ENCODE data around the gene RESF1.

RESF1 gene

DNA sequence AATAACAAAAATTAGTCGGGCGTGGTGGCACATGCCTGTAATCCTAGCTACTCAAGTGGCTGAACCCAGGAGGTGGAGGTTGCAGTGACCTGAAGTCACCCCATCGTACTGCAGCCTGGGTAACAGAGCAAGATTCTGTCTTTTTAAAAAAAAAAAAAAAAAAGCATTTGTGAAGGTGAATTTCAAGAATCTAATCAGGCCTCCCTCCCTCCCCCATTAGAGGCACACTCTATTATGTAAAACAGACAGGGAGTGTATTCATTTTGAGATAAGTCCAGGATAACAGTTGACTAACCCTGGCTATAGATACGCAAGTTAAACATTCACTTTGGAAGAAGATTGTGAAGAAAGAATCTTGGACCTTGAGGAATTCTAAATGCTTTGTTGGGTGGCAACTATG is 2.9 kb downstream of the RESF1 start:
- Histone ChIP-seq H3K4me3 (ENCODE audit: low read depth, low read length) (peak overlapping the region; percentile 4), H3K27me3 (ENCODE audit: control insufficient read depth, insufficient read depth, low read length) (no peaks in the 10 kb centered on the region), H3K9ac (ENCODE audit: low read depth, low read length) (no peak overlapping the region), H3K9me3 (ENCODE audit: control insufficient read depth, insufficient read depth, low read length) (no peaks in the 10 kb centered on the region), H3K36me3 (ENCODE audit: control insufficient read depth, insufficient read depth, low read length) (peaks cover 3% of the 10 kb centered on the region), H3K4me1 (ENCODE audit: control insufficient read depth, insufficient read depth, low read length) (peaks cover 23% of the 10 kb centered on the region)

GRCh38 chr12:31964280-31964679 is 5.1 kb downstream of the RESF1 start:
- Histone ChIP-seq H3K36me3 (ENCODE audit: control insufficient read depth, insufficient read depth, low read length) (peaks cover 3% of the 10 kb centered on the region), H3K9ac (ENCODE audit: low read depth, low read length) (no peak overlapping the region)

DNA sequence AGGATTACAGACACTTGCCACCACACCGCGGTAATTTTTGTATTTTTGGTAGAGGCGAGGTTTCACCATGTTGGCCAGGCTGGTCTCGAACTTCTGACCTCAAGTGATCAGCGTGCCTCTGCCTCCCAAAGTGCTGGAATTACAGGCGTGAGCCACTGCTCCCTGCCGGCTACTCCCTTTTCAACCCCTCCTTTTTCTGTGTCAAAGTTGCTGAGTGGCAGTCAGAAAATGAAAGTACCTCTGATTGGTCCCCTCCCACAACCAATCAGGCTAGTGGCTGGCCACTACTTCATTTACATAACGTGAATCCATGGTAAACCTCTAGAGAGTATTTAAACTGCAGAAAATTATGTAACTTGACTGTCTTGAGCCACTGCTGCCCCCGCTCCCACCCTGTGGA is 5.9 kb downstream of the RESF1 start:
- no peaks in the 10 kb centered on the region for H3K9me3 ChIP-seq (ENCODE audit: control insufficient read depth, insufficient read depth, low read length)
- no peak overlapping the region for H3K9ac ChIP-seq (ENCODE audit: low read depth, low read length)
- peaks cover 3% of the 10 kb centered on the region for H3K36me3 ChIP-seq (ENCODE audit: control insufficient read depth, insufficient read depth, low read length)
- H3K4me1 ChIP-seq (ENCODE audit: control insufficient read depth, insufficient read depth, low read length) = peaks cover 20% of the 10 kb centered on the region
- no peak overlapping the region for H3K4me3 ChIP-seq (ENCODE audit: low read depth, low read length)
- no peaks in the 10 kb centered on the region for H3K27me3 ChIP-seq (ENCODE audit: control insufficient read depth, insufficient read depth, low read length)

More at GRCh38 chr12:31964280-31964679, 5.1 kb downstream of the RESF1 start:
- H3K27me3 ChIP-seq (ENCODE audit: control insufficient read depth, insufficient read depth, low read length) = no peaks in the 10 kb centered on the region
- H3K4me3 ChIP-seq (ENCODE audit: low read depth, low read length) = peak overlapping the region; percentile 10
- peaks cover 20% of the 10 kb centered on the region for H3K4me1 ChIP-seq (ENCODE audit: control insufficient read depth, insufficient read depth, low read length)
- H3K9me3 ChIP-seq (ENCODE audit: control insufficient read depth, insufficient read depth, low read length) = no peaks in the 10 kb centered on the region

GRCh38 chr12:31966558-31967205 is 7.5 kb downstream of the RESF1 start:
- H3K4me3 ChIP-seq (ENCODE audit: low read depth, low read length) = peak overlapping the region; percentile 4
- no peak overlapping the region for H3K9ac ChIP-seq (ENCODE audit: low read depth, low read length)
- peaks cover 19% of the 10 kb centered on the region for H3K4me1 ChIP-seq (ENCODE audit: control insufficient read depth, insufficient read depth, low read length)
- H3K9me3 ChIP-seq (ENCODE audit: control insufficient read depth, insufficient read depth, low read length) = no peaks in the 10 kb centered on the region
- H3K36me3 ChIP-seq (ENCODE audit: control insufficient read depth, insufficient read depth, low read length) = peaks cover 5% of the 10 kb centered on the region
- no peaks in the 10 kb centered on the region for H3K27me3 ChIP-seq (ENCODE audit: control insufficient read depth, insufficient read depth, low read length)

DNA sequence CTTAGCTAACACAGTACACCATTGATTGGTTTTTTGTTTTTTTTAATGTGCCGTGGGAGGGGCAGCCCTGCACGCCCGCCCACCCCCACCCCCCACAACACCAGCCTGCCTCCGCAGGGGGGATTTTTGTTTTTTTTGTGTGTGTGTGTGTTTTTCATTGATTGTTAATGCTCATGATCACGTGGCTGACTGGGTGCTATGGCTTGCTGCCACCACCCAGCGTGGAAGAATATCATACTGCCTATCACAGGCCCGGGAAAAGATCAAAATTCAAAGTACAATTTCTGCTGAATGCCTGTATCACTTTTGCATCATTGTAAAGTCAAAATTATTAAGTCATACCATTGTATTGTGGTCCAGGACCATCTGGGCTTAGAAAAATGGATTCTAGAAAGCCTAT is 8.3 kb downstream of the RESF1 start:
- peaks cover 10% of the 10 kb centered on the region for H3K36me3 ChIP-seq (ENCODE audit: control insufficient read depth, insufficient read depth, low read length)
- H3K27me3 ChIP-seq (ENCODE audit: control insufficient read depth, insufficient read depth, low read length) = no peaks in the 10 kb centered on the region
- no peak overlapping the region for H3K4me3 ChIP-seq (ENCODE audit: low read depth, low read length)
- peaks cover 13% of the 10 kb centered on the region for H3K4me1 ChIP-seq (ENCODE audit: control insufficient read depth, insufficient read depth, low read length)
- no peak overlapping the region for H3K9ac ChIP-seq (ENCODE audit: low read depth, low read length)
- H3K9me3 ChIP-seq (ENCODE audit: control insufficient read depth, insufficient read depth, low read length) = no peaks in the 10 kb centered on the region

DNA sequence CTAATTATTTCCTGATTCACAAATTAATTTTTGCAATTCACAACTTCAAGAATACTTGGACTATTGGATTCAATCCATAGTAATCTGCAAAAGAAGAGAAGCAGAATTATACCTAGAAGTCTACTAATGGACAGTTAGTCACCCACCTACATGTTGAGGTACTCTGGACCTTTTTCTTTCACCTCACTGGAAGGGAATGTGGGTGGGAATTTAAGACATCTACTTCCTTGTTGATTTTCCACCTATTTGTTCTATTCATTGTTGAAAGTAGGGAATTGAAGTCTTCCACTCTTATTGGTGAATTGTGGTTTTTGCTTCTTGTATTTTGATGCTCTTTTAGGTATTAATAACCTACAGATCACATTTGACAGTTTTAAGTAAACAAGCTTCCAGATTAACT is 11.0 kb downstream of the RESF1 start:
- Histone ChIP-seq H3K27me3 (ENCODE audit: control insufficient read depth, insufficient read depth, low read length) (no peaks in the 10 kb centered on the region), H3K9ac (ENCODE audit: low read depth, low read length) (no peak overlapping the region), H3K4me3 (ENCODE audit: low read depth, low read length) (no peak overlapping the region), H3K9me3 (ENCODE audit: control insufficient read depth, insufficient read depth, low read length) (no peaks in the 10 kb centered on the region), H3K4me1 (ENCODE audit: control insufficient read depth, insufficient read depth, low read length) (peaks cover 13% of the 10 kb centered on the region), H3K36me3 (ENCODE audit: control insufficient read depth, insufficient read depth, low read length) (peaks cover 19% of the 10 kb centered on the region)

DNA sequence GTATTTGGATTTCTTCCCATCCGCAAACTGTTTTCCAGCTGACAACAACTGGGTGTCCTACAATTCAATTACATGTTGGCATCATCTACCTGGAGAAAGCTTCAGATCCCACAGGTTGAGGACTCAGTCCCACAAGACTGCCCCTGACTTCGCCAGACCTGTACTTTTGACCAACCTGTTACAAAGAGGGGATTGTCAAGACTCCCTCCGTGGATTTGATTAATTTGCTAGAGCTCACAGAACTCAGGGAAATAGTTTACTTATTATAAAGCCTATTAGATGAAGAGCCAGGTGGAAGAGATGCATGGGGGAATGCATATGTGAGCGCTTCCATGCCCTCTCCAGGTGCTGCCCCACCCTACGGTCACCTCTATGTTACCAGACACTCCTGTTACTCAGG is 14.6 kb downstream of the RESF1 start:
- Histone ChIP-seq H3K9ac (ENCODE audit: low read depth, low read length) (no peak overlapping the region), H3K4me3 (ENCODE audit: low read depth, low read length) (no peak overlapping the region), H3K9me3 (ENCODE audit: control insufficient read depth, insufficient read depth, low read length) (no peaks in the 10 kb centered on the region), H3K4me1 (ENCODE audit: control insufficient read depth, insufficient read depth, low read length) (no peaks in the 10 kb centered on the region), H3K36me3 (ENCODE audit: control insufficient read depth, insufficient read depth, low read length) (peaks cover 19% of the 10 kb centered on the region), H3K27me3 (ENCODE audit: control insufficient read depth, insufficient read depth, low read length) (no peaks in the 10 kb centered on the region)

DNA sequence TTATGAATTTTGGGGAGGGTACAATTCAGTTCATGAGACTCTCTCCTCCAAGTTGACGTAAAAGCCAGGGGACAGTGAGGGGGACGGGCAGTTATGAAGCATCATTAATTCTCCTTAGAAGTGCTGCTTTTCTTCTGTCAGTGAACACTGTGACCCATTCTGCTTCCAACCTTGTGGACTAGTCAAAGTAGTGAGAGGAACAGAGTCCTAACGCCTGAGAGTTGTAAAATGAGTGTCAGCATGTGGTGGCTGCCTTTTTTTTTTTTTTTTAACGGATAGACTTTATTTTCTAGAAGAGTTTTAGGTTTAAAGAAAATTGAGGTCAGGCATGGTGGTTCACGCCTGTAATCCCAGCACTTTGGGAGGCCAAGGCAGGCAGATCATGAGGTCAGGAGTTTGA is 15.5 kb downstream of the RESF1 start:
- Histone ChIP-seq H3K36me3 (ENCODE audit: control insufficient read depth, insufficient read depth, low read length) (peaks cover 26% of the 10 kb centered on the region), H3K9ac (ENCODE audit: low read depth, low read length) (no peak overlapping the region), H3K27me3 (ENCODE audit: control insufficient read depth, insufficient read depth, low read length) (no peaks in the 10 kb centered on the region), H3K4me3 (ENCODE audit: low read depth, low read length) (no peak overlapping the region), H3K9me3 (ENCODE audit: control insufficient read depth, insufficient read depth, low read length) (no peaks in the 10 kb centered on the region), H3K4me1 (ENCODE audit: control insufficient read depth, insufficient read depth, low read length) (no peaks in the 10 kb centered on the region)

GRCh38 chr12:31984806-31985591 is 25.8 kb downstream of the RESF1 start:
- no peak overlapping the region for H3K9ac ChIP-seq (ENCODE audit: low read depth, low read length)
- H3K36me3 ChIP-seq (ENCODE audit: control insufficient read depth, insufficient read depth, low read length) = peaks cover 31% of the 10 kb centered on the region
- H3K4me1 ChIP-seq (ENCODE audit: control insufficient read depth, insufficient read depth, low read length) = peaks cover 7% of the 10 kb centered on the region
- no peaks in the 10 kb centered on the region for H3K27me3 ChIP-seq (ENCODE audit: control insufficient read depth, insufficient read depth, low read length)
- H3K4me3 ChIP-seq (ENCODE audit: low read depth, low read length) = no peak overlapping the region
- H3K9me3 ChIP-seq (ENCODE audit: control insufficient read depth, insufficient read depth, low read length) = peaks cover 26% of the 10 kb centered on the region

DNA sequence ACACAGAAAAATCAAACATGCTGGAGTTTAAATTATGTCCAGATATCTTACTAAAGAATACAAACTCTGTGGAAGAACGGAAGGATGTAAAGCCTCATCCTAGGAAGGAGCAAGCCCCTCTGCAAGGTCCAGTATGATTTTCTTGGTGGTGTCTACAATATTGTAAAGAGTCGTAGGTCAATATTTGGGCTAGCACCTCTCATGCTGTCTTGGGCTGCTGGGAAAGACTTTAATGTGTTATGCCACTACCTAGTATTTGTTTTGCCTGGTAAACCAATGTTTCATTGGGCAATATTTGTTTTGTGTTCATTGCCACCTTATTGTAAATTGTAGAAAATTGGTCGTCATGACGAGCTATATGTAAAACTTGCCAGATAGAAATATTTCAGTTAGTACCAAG is 26.6 kb downstream of the RESF1 start:
- H3K27me3 ChIP-seq (ENCODE audit: control insufficient read depth, insufficient read depth, low read length) = no peaks in the 10 kb centered on the region
- H3K4me3 ChIP-seq (ENCODE audit: low read depth, low read length) = no peak overlapping the region
- peaks cover 23% of the 10 kb centered on the region for H3K9me3 ChIP-seq (ENCODE audit: control insufficient read depth, insufficient read depth, low read length)
- H3K36me3 ChIP-seq (ENCODE audit: control insufficient read depth, insufficient read depth, low read length) = peaks cover 29% of the 10 kb centered on the region
- peaks cover 7% of the 10 kb centered on the region for H3K4me1 ChIP-seq (ENCODE audit: control insufficient read depth, insufficient read depth, low read length)
- no peak overlapping the region for H3K9ac ChIP-seq (ENCODE audit: low read depth, low read length)

- Histone ChIP-seq H3K36me3 (ENCODE audit: control insufficient read depth, insufficient read depth, low read length) (peaks cover 11% of the 10 kb centered on the region), H3K4me1 (ENCODE audit: control insufficient read depth, insufficient read depth, low read length) (peaks cover 7% of the 10 kb centered on the region), H3K9ac (ENCODE audit: low read depth, low read length) (no peak overlapping the region), H3K27me3 (ENCODE audit: control insufficient read depth, insufficient read depth, low read length) (no peaks in the 10 kb centered on the region), H3K4me3 (ENCODE audit: low read depth, low read length) (no peak overlapping the region), H3K9me3 (ENCODE audit: control insufficient read depth, insufficient read depth, low read length) (no peaks in the 10 kb centered on the region)
These were observed 30.6 kb downstream of the RESF1 start for GRCh38 chr12:31989571-31990362.

Data from iPS-15b (cell line).